Measurements from ENCODE around the gene XYLT1. TPM values are rescaled to one million over a fixed set of nuclear protein-coding genes. Genes with fewer than 3 reads are reported as not detected.

XYLT1 gene
- total and polyA plus RNA-seq, 8 donors = 6.0 to 8.4 (median 7.3) TPM

- ATAC-seq = no peak
- intact Hi-C loops (cut with DNase I) = no loop called here
- Histone ChIP-seq H3K4me3 (no peak overlapping the region), H3K36me3 (no peaks in the 10 kb centered on the region), H3K4me1 (peaks cover 0 to 69% of the 10 kb centered on the region in 2 donors), H3K27ac (no peak overlapping the region), H3K27me3 (no peaks in the 10 kb centered on the region), H3K9me3 (no peaks in the 10 kb centered on the region)
- TF ChIP-seq, protein P1, sequence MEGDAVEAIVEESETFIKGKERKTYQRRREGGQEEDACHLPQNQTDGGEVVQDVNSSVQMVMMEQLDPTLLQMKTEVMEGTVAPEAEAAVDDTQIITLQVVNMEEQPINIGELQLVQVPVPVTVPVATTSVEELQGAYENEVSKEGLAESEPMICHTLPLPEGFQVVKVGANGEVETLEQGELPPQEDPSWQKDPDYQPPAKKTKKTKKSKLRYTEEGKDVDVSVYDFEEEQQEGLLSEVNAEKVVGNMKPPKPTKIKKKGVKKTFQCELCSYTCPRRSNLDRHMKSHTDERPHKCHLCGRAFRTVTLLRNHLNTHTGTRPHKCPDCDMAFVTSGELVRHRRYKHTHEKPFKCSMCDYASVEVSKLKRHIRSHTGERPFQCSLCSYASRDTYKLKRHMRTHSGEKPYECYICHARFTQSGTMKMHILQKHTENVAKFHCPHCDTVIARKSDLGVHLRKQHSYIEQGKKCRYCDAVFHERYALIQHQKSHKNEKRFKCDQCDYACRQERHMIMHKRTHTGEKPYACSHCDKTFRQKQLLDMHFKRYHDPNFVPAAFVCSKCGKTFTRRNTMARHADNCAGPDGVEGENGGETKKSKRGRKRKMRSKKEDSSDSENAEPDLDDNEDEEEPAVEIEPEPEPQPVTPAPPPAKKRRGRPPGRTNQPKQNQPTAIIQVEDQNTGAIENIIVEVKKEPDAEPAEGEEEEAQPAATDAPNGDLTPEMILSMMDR (IDR thresholded peaks at IDR 0.05) = no peak
- DNase-seq = no peak
These were observed 116.6 kb downstream of the XYLT1 start for GRCh38 chr16:17354141-17354601.

- Histone ChIP-seq H3K9me3 (no peaks in the 10 kb centered on the region), H3K27me3 (no peaks in the 10 kb centered on the region), H3K4me1 (peaks cover 0 to 69% of the 10 kb centered on the region in 2 donors), H3K27ac (no peak overlapping the region), H3K4me3 (no peak overlapping the region), H3K36me3 (no peaks in the 10 kb centered on the region)
- DNase-seq (no peak), ATAC-seq (no peak)
- TF ChIP-seq, protein P1 (IDR thresholded peaks at IDR 0.05) = no peak
- intact Hi-C loops (cut with DNase I) = no loop called here
These were observed 117.2 kb downstream of the XYLT1 start for GRCh38 chr16:17353561-17353960.

- TF ChIP-seq, protein P1 (IDR thresholded peaks at IDR 0.05) = no peak
- Histone ChIP-seq H3K4me3 (no peak overlapping the region), H3K27ac (peak overlapping the region in 1 of 2 donors; percentile 38), H3K4me1 (peaks cover 0 to 70% of the 10 kb centered on the region in 2 donors), H3K9me3 (no peaks in the 10 kb centered on the region), H3K27me3 (no peaks in the 10 kb centered on the region), H3K36me3 (no peaks in the 10 kb centered on the region)
- no peak for ATAC-seq
- intact Hi-C loops (cut with DNase I) = no loop called here
- no peak for DNase-seq
These were observed 119.2 kb downstream of the XYLT1 start for GRCh38 chr16:17351441-17352035.

GRCh38 chr16:17350207-17350606, 120.6 kb downstream of the XYLT1 start:
- DNase-seq (no peak), ATAC-seq (peak; percentile 54)
- intact Hi-C loops (cut with DNase I) = no loop called here
- Histone ChIP-seq H3K27me3 (no peaks in the 10 kb centered on the region), H3K4me1 (peaks cover 0 to 79% of the 10 kb centered on the region in 2 donors), H3K36me3 (no peaks in the 10 kb centered on the region), H3K4me3 (no peak overlapping the region), H3K9me3 (no peaks in the 10 kb centered on the region), H3K27ac (peak overlapping the region in 1 of 2 donors; percentile 49)
- TF ChIP-seq, protein P1 (IDR thresholded peaks at IDR 0.05) = no peak

DNA sequence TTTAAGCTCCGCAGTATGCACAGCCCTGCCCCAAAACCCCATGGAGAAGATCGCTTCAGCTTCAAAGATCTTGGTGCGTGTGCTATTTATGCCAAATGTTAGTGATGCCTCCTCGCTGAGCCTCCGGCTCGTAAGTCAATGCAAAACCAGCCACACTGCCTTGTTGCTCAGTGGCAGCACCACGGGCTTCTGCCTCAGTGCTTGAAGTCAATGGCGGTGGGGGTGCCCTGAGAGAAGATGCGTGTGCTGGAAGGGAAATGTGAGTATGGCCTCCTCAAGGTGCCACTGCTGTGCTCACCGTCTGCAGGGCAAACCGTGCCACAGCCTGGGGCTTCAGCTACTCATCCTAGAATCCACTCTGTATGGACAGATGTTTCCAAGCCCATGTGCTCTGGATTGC, 121.9 kb downstream of the XYLT1 start:
- Histone ChIP-seq H3K4me1 (peaks cover 0 to 85% of the 10 kb centered on the region in 2 donors), H3K36me3 (no peaks in the 10 kb centered on the region), H3K27me3 (no peaks in the 10 kb centered on the region), H3K4me3 (no peak overlapping the region), H3K27ac (peak overlapping the region in 1 of 2 donors; percentile 15), H3K9me3 (no peaks in the 10 kb centered on the region)
- TF ChIP-seq, protein P1 (IDR thresholded peaks at IDR 0.05) = no peak
- ATAC-seq (no peak), DNase-seq (no peak)
- intact Hi-C loops (cut with DNase I) = no loop called here
